ENCODE data around the gene RBM34.

RBM34 gene

DNA sequence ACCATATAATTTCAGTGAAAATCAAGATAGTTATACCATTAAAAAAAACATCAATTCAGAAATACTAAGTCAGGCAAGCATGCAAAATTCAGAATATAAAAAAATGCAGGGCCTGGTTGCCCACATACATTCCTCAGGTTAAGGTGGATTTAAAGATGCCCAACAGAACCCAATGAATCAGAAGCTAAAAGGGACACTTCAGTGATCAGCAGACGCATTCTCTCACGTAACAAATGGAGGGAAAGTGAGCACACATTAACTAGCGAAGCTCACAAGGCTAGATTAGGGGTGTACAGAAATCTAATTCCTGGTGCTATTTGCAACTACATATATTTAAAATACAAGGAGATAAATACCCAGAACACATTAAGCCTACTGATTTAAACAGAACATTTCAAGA is 49.9 kb downstream of the RBM34 start:
- no peak for DNase-seq (ENCODE audit: low spot score)
- TF ChIP-seq CTCF (conservative IDR thresholded peaks at IDR 0.05; ENCODE audit: low read depth): no peak
- no peak overlapping the region for H3K27ac ChIP-seq
- POLR2A ChIA-PET (ENCODE audit: low non-redundant PET): no interaction called here
- CTCF ChIA-PET: no interaction called here

DNA sequence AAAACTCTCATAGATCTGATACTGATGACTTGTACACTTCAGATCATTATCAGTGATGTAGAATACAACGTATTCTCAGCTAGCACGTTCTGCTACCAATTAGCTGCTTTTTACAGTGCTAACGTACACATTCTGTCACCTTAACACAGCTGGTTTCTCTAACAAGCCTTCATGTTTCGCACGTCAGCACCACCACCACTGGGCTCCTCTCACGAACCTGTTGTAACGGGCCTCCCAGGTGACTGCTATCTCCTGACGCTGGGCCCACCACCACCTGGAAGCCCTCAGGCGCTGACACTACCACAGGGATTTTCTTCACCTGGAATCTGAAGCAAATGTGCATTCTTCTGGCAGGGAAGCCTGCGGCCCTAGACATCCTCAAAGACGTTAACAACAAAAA is 52.2 kb downstream of the RBM34 start:
- DNase-seq (ENCODE audit: low spot score): no peak
- ChIA-PET POLR2A (ENCODE audit: low non-redundant PET) (no interaction called here), CTCF (interaction anchor here (0.6 kb wide), 1 partner anchor 308 kb away, joined by 3 read pairs; no protein-coding TSS in a partner anchor)
- TF ChIP-seq CTCF (conservative IDR thresholded peaks at IDR 0.05; ENCODE audit: low read depth): no peak
- H3K27ac ChIP-seq: no peak overlapping the region

GRCh38 chr1:235108185-235108593 is 52.9 kb downstream of the RBM34 start:
- CTCF ChIA-PET: no interaction called here
- no peak for DNase-seq (ENCODE audit: low spot score)

DNA sequence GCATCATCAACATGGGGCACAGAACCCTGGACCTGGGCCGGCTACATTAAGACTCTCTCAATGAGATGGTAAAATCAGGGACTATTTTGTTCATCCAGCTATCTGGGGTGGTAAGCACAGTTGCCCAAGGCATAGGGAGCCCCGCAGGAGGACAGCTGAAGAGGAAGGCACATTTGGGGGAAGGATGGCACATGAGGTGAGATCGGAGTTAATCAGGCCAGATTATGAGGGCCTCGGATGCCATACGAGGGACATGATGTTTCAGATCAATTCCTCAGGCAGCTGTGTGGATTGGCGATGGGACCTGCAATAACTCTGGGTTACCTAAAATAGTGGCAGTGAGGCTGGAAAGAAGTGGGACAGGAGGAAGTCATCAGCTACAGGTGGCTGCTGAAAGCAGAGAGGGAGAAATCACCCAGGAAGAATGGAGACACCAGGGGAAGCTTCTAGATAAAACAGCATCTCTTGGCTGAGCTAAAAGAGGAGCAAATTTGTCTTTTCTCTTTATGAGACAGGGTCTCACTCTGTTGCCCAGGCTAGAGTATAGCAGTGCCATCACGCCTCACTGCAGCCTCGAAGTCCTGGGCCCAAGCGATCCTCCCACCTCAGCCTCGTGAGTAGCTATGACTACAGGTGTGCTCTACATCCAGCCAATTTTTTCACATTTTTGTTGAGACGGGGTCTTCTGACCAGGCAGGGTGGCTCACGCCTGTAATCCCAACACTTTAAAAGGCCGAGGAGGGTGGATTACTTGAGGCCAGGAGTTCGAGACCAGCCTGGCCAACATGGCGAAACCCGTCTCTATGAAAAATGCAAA is 53.5 kb downstream of the RBM34 start:
- ChIA-PET POLR2A (ENCODE audit: low non-redundant PET) (interaction anchor here (0.5 kb wide), 1 partner anchor 245 kb away, joined by 4 read pairs; no protein-coding TSS in a partner anchor), CTCF (interaction anchor here (0.6 to 0.7 kb wide), 2 partner anchors 102 to 618 kb away, joined by 3 read pairs; no protein-coding TSS in a partner anchor)
- peak overlapping the region; percentile 32 for H3K27ac ChIP-seq
- TF ChIP-seq CTCF (conservative IDR thresholded peaks at IDR 0.05; ENCODE audit: low read depth): no peak
- no peak for DNase-seq (ENCODE audit: low spot score)

More at GRCh38 chr1:235108185-235108593, 52.9 kb downstream of the RBM34 start:
- H3K27ac ChIP-seq: peak overlapping the region; percentile 32
- TF ChIP-seq CTCF (conservative IDR thresholded peaks at IDR 0.05; ENCODE audit: low read depth): no peak
- POLR2A ChIA-PET (ENCODE audit: low non-redundant PET): no interaction called here

DNA sequence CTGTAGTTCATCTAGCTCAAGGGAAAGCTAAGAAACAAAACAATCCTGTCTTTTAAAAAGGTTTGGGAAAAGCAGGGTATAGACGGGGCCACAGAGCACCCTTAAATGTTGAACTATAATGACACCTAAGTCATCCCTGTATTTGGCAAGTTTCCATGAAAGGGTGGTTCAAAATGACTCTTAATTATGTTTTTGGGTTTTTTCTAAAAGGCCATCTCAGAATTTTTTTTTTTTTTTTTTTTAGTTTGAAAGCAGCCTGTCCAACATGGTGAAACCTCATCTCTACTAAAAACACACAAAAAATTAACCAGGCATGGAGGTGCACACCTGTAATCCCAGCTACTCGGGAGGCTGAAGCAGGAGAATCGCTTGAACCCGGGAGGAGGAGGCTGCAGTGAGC is 54.6 kb downstream of the RBM34 start:
- no peak for TF ChIP-seq CTCF (conservative IDR thresholded peaks at IDR 0.05; ENCODE audit: low read depth)
- POLR2A ChIA-PET (ENCODE audit: low non-redundant PET): interaction anchor here (0.6 kb wide), 1 partner anchor 35 kb away, joined by 3 read pairs; no protein-coding TSS in a partner anchor
- no peak for DNase-seq (ENCODE audit: low spot score)
- CTCF ChIA-PET: interaction anchor here (0.7 to 1.4 kb wide), 2 partner anchors 616 to 619 kb away, joined by 3 to 4 read pairs; no protein-coding TSS in a partner anchor
- no peak overlapping the region for H3K27ac ChIP-seq

GRCh38 chr1:235105051-235106043 is 55.7 kb downstream of the RBM34 start:
- no peak for TF ChIP-seq CTCF (conservative IDR thresholded peaks at IDR 0.05; ENCODE audit: low read depth)
- POLR2A ChIA-PET (ENCODE audit: low non-redundant PET): interaction anchor here (0.6 kb wide), 1 partner anchor 36 kb away, joined by 3 read pairs; no protein-coding TSS in a partner anchor
- no peak overlapping the region; the same call in 1 of the 2 replicates for H3K27ac ChIP-seq
- CTCF ChIA-PET: interaction anchor here (0.6 to 1.4 kb wide), 8 partner anchors 9 to 980 kb away, joined by 3 to 6 read pairs (median 4); no protein-coding TSS in a partner anchor
- no peak for DNase-seq (ENCODE audit: low spot score)
